ENCODE data around the gene CDPF1. TPM values are rescaled to one million over a fixed set of nuclear protein-coding genes. Genes with fewer than 3 reads are reported as not detected.
A peak's percentile ranks its signal among the peaks of the same experiment; 100 is the strongest.
"Not testable (repeated sequence)": the region's sequence is repeated elsewhere in the genome, so short reads cannot be mapped to it uniquely, and the experiment has no call there.

The CDPF1 gene
- total RNA-seq, 1 donor from 2014 or later = 6.2 TPM

DNA sequence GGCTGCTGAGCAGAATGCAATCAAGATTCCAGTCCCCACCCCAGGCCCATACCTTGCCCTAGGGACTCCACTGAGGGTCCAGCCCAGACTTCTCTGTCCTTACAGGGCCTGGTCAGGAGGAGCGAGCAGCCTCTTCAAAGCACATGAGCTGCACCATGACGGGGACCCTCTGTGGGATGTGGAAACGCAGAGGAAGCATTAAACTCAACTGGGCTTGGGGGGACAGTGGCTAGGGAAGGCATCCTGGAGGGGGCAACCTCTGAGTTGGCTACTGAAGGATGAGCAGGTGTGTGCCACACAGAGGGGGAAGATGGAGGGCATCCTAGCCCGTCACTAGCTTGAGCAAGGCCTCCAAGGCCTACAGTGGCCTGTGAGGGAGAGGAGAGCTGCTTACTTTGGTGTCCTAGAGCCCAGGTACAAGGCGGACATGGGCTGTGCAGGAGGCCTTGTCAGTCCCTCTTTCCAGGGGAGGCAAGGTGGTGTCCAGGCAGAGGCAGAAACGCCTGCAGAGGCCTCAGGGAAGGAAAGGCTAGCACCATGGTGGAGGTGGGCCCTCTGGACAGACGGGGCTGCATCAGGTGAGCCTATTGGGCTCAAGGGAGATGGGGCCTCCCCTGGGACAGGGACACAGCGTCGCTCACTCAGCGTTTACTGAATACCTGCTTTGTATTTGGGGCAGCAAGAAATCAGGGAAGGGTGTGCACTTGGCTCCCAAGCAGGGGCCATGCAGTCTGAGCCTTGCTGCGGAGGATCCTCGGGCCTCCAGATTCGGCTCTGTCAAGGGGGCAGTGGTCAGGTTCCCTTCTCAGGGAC is 32.0 kb upstream of the CDPF1 start:
- no peak for DNase-seq

DNA sequence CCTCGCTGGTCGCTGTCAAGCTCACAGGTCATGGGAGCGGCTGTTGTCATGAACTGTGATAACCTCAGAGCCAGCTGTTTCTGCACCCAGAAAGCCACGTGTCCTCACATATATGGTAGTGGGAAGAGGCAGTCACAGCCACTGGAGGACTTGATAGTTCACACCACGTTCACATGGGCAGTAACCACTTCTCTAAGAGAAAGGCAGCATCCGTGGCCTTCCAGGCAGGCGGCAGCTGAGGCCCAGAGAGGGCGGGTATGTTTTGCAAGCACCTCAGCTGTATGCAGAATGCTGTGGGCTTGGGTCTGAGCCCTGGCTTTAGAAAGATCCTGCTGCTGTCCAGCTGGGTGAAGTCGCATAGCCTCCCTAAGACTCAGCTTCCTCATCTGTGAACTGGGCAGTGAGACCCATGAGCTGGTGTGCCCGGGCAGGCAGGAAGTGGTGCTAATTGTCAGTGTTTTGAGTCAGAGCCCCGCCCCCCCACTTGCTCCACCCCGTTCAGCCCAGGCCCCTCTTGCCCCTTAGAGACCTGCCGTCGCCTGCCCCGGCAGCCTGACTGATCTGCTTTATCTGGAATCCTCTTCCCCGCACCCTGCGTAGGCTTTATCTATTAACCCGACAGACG is 31.0 kb upstream of the CDPF1 start:
- DNase-seq = no peak

DNA sequence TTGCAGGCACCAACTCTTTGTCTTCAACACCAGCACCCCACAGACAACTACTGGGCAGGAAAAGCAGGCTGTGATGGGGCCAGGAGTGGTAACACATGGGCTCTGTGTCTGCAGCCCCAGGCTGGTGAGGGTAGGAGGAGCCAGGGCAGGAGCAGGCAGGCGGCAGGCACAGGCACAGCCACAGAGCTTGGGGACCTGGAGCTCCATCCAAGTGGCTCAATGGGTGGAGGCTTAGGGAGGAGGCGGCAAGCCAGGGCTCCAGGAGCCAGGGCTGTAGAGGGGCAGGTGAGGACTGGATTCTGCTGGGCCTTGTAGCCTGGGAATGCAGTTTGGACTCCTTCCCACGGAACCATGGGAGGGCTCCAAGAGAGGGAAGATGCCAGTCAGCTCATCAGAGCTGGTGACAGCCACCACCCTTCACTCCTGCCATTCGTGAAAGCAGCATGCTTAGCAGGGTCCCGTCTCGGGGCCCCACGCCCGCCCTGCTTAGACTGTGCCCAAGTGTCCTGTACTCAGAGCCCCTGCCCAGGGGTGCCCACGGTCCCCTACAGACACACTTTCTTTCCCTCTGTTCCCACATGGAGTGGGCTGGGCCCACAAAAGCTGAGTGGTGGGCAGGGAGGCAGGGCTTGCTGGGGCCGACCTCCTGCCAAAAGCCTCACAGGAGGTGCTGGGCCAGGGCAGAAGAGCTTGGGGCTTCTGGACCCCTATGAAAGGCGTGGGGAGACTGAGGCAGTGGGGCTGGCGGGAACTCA is 30.1 kb upstream of the CDPF1 start:
- no peak for DNase-seq

DNA sequence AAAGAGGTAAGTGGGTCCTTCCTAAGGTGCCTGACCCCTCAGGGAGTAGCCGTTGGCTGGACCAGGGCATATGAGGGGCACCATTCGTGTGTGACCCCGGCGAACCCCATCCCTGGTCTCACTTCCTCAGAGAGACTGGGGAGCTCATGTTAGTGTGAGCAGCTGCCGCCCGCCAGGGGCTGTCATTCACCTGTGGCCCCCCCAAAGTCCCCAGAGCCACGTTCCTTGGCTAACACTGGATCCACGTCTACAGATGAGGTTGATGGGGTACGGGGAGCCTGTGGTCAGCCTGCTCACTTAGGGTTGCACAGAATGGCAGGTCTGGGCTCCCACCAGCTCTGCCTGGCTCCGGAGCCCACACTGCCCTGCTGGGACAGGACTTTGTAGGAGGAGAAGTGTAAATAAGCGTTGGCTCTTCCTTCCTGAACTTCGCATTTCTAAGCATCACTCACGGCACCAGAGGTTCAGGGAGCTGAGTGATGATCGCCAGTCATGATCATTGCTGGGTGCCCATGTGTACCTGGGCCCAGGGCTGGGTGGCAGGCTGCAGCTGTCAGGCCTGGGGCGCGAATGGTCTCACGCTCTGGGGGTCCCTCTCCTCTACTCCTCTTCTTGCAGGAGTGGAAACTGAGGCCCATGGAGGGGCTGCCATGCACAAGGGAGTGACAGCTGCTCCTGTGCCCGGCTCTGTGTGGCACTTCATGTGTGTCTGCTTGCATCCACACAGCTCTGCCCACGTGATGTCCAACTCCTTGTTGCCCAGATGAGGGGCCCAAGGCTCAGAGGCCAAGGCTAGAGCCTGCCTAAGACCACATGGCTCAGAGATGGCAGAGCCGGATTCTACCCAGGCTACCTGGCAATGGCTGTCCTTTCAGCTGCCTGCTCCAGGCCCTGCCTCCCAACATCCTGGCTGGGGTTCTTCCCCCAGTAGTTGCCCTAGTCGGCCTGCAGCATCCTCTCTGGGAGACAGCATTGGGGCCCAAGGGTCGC is 28.9 kb upstream of the CDPF1 start:
- DNase-seq = no peak

DNA sequence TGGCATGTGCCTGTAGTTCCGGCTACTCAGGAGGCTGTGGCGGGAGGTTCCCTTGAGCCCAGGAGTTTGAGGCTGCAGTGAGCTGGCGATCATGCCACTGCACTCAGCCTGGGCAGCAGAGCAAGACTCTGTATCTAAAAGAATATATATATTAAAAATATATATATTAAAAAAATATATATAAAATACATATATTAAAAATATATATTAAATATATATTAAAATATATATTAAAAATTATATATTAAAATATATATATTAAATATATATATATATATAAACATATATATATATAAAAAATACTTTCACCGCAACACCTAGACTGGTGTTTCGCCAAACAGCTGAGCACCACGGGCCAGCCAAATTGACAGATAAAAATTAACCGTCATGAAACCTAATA is 26.5 kb upstream of the CDPF1 start:
- DNase-seq = no peak

DNA sequence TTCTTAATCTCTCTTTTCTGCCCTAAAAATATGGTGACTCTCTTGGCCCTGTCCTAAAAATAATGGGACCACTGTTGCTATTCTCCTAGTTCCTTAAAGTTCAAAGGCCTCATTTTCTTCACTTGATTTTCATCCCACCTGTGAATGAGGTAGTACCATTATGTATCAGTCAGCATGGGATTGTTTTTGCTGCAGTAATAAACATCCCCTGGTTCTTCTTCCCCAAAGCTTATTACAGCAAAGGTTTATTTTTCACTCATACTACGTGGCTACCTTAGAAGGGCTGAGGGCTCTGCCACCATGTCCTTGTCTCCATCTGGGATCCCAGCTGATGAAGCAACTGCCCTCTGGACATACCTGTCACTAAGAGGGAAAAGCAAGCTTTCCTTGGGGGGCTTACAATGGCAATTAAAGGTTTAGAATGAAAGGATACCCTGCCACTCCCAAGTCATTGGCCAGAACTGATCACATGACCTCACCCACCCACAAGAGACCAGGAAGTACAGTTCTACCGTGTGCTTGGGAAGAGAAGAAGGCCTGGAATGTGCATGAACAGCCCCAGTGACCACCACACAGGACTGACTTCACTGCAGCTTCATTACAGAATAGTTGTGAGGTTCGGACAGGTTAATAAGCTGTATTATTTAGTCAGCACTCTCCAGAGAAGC is 25.5 kb upstream of the CDPF1 start:
- DNase-seq = no peak

DNA sequence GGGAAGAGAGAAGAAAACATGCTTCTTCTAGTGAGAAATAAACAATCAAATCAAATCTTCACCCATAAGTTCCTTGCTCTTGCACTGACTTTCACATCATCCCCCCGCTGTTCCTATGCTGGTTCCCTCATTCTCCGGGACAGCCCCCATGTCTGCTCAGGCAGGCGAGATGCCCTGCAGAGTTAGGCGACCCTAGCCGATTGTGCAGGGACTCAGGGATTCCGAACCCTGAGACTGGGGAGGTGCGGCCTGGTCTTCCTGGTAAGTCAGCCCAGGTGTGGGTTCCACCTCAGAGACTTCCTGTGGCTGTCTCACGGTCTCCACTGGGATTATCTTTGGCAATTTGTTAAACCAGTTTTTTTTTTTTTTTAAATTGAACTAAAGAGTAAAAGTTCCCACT is 24.3 kb upstream of the CDPF1 start:
- no peak for DNase-seq

DNA sequence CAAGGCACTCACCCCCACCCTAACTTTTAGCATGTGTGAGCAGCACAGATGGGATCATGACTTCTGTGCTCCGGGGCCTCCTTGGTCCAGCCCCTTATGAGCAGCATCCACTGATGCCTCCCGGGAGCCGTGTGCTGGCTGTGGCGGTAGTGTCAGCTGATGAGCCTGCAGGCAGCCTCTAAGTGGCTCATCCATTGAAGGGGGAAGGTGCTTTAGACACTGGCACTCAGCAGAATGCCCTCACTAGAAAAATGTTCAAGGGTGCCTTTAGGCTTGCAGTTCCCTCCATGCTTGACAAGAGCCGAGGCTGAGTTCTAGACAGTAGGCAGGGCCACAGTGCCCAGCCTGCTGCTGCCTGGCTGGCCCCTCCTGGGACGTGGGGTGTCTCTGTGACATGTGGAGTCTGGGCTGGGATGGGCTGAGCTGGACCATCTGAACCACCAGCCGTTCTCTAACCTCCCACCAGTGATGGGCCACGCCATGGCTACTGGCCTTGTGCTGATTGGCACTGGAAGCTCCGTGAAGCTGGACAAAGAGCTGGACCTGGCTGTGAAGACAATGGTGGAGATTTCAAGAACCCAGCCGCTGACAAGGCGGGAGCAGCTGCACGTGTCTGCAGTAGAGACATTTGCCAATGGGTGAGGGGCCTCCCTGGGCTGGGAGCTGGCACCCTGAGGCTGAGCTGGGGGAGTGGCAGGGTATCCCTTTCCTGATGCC is 23.5 kb upstream of the CDPF1 start:
- DNase-seq = no peak

DNA sequence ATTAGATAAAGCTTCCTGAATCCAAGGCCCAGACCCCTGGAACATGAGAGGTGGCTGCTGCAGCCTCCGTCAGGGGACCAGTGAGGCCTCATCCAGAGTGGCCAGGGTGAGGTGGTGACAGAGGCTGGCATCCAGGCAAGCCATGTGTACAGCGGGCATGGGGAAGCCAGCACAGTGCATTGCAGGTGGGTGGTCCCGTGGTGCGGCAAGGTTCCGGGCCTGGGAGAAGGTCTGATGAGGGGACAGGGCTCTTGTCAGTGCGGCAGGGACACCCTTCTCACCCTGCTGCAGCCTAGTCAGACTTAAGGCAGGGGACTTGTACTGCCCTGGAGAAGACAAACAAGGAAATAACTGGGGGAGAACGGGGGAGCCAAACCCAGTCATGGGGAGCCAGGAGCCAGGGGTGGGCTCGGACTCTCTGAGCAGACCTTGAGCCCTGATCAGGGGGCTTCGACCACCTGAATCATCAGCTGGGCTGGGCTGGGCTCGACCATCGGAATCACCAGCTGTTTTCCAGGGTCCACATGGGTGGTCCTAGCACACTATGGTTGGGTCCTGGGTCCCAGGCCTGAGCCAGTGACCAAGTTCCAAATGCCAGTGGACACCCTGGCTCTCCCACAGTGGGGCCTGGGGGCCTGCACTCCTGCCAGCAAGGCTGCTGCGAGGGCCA is 22.8 kb upstream of the CDPF1 start:
- DNase-seq = no peak

DNA sequence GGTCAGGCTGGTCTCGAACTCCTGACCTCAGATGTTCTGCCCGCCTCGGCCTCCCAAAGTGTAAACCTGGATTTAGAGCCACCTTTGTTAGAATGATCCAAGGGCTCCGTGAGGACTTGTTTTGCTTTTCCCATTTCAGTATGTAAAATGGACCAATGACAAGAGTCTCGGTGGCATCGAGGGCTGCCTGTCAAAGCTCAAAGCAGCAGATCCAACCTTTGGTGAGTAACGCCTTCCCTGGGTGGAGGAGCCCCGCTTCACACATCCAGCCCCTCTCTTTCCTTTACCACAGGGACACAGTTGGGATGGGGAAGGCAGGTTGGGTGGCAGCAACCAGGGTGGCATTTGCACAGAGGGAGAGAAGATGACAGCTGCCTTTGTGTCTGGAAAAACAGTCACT is 22.1 kb upstream of the CDPF1 start:
- DNase-seq = no peak

DNA sequence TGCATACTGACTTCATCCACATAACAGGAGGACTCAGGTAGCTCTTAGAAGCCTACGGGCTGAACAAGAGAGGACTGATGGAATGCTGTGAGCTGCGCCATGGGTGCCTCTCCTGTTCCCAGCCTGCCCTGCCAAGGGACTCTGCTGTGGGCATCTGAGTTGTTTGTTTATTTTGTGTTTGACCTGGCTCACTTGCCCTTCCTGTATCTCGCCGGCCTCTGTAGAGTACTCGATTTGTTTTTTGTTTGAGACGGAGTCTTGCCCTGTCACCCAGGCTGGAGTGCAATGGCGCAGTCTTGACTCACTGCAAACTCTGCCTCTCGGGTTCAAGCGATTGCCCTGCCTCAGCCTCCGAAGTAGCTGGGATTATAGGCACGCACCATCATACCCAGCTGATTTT is 19.5 kb upstream of the CDPF1 start:
- no peak for DNase-seq

DNA sequence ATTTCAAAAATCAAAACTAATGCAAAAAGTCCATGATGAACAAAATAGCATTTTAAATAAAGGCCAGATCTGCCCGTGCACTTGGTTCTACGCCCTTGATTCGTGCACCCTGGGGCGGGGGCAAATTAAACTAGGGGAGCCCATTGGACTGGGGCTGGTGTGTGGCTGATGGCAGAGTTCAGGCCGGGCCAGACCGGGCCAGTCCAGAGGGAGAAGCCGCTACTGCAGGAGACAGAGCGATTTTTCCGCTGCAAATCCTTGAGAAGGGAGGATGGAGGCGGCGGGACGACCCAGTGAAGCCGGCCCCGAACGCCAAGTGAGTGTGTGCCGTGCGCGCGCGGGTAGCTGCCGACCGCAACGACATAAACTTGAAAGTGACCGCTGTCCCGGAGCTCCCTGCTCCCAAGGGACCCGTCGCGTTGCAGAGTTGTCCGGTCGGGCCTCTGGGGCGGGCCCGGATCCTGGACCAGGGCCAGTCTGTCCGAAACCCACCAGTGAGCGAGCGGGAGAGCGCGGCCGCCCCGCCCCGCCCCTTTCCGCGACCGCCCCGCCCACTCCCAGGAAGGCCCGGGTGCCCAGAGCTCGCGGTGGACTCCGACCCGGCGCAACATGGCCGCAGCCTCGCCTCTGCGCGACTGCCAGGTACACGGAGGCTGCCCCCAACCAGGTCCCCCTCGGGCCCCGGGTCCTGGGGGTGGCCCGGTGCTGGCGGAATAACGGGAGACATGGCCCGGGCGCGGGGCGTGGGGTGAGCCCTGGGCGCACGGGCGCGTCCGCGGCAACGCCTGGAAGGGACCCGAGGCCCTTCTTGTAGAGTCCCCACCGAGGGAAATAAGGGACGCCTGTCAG is 17.6 kb upstream of the CDPF1 start, which contains the start of gene TTC38:
Gene TTC38, plus strand, starts transcription at position 578 of the 849 bp plus-strand sequence. Its CDS starts 32 bp downstream, at position 610.
- DNase-seq = peak; percentile 32

DNA sequence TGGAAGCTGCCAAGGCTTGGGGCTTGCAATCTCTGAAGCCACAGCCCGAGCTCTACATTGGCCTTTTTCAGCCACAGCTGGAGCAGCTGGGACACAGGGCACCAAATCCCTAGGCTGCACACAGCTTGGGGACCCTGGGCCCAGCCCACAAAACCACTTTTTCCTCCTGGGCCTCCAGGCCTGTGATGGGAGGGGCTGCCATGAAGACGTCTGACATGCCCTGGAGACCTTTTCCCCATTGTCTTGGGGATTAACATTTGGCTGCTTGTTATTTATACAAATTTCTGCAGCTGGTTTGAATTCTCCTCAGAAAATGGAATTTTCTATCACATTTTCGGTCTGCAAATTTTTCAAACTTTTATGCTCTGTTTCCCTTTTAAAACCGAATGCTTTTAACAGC is 15.5 kb upstream of the CDPF1 start:
- not testable (repeated sequence) for DNase-seq

DNA sequence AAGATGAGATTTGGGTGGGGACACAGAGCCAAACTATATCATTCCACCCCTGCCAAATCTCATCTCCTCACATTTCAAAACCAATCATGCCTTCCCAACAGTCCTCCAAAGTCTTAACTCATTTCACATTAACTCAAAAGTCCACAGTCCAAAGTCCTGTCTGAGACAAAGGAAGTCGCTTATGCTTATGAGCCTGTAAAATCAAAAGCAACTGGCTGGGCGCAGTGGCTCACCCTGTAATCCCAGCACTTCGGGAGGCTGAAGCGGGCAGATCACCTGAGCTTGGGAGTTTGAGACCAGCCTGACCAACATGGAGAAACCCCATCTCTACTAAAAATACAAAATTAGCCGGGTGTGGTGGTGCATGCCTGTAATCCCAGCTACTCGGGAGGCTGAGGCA is 14.4 kb upstream of the CDPF1 start:
- not testable (repeated sequence) for DNase-seq

DNA sequence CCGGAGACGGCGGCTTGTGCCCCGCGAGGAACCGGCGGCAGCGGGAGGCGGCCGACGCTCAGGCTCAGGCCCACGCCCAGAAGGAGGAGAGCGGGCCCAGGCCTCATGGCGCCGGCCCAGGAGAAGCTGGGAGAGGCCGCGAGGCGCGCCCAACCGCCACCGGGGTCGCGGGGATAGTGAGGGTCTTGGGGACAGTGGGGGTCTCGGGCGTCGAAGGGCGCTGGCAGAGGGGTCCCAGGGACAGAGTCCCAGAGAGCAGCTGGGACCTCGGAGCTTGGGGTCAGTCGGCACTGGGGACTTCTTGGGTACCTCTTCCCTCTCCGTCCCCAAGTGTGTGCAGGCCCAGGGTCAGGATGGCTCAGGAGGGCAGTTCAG is 13.1 kb upstream of the CDPF1 start, which contains the start of gene PKDREJ:
Gene PKDREJ, minus strand, starts transcription at position 128 of the 375 bp plus-strand sequence. Its CDS starts 21 bp downstream, at position 107.
- no peak for DNase-seq

DNA sequence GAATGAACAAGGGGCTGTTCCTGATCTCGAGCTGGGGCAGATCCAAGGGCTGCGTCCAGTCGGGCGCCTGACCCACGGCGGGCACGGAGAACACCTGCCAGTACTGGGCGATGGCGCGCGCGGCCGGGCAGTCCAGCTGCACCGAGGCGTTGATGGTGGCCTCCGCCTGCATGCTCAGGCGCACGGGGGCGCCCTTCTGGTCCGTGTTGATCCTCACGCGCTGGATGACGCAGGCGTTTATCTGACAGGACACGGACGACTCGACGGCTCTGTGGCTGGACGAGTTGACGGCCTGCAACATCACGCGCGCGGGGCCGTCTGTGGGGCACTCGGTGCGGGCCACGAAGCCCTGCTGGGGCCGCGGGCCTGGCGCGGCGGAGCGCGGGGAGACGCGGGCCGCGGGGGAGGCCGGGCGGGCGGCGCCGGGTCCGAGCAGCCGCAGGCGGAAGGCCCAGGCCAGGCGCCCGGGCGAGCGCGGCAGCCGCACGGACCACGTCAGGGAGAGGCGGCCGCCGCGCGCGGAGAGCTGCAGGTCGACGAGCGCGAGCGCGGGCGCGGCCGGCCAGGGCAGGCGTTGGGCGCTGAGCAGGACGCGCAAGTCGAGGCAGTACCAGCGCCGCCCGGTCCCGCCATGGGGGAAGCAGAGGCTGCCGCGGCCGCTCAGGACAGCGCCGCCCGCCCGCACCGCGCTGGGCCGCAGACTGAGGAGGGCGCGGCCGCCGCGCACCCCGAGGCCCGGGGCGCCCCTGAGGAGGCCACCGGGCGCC is 12.5 kb upstream of the CDPF1 start:
- DNase-seq = no peak

DNA sequence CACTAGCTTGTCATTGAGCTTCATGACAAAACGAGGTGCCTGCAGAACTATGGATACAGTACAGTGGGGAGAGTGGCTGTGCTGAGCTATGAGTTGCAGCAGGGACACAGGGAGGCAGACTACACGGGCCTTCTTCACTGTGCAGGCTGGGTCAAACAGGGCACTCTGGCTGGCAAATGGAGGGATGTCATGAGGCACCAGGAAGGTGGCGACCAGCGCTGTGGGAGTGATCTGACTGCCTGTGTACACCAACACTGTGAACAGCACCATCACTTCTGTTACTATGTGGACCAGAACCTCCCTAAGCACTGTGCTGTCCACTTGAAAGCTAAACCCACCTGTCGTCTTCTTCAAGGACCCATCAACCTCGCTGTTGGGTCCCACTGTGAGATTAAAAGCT is 9.9 kb upstream of the CDPF1 start:
- no peak for DNase-seq

DNA sequence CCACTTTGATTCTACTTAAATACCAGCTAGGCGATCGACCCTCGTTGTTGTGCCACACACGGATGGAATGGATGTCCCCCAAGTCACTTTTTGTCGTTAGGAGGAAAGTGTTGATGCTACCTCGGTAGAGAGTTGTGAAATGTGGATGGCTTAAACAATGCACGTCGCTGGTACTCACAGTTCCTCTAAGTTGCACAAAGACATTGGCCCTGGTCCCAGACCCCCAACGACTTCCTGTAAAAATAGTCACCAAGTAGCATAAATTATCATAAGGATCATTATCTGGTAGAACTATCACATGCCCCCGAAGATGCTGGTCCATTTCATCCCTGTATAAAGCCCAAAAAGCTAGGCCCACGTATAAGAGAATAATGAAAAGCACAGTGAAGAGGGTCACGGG is 9.3 kb upstream of the CDPF1 start:
- DNase-seq = no peak
